UCSD-AML1 (cell line): Measurements from ENCODE around the gene CD72.
"Not testable (repeated sequence)": the region's sequence is repeated elsewhere in the genome, so short reads cannot be mapped to it uniquely, and the experiment has no call there.

Source experiments
- DNase-seq: peaks from one replicate; lab custom pipeline; 2025; ENCODE audit not compliant: unreplicated experiment; lab: John Stamatoyannopoulos, UW

The CD72 gene

DNA sequence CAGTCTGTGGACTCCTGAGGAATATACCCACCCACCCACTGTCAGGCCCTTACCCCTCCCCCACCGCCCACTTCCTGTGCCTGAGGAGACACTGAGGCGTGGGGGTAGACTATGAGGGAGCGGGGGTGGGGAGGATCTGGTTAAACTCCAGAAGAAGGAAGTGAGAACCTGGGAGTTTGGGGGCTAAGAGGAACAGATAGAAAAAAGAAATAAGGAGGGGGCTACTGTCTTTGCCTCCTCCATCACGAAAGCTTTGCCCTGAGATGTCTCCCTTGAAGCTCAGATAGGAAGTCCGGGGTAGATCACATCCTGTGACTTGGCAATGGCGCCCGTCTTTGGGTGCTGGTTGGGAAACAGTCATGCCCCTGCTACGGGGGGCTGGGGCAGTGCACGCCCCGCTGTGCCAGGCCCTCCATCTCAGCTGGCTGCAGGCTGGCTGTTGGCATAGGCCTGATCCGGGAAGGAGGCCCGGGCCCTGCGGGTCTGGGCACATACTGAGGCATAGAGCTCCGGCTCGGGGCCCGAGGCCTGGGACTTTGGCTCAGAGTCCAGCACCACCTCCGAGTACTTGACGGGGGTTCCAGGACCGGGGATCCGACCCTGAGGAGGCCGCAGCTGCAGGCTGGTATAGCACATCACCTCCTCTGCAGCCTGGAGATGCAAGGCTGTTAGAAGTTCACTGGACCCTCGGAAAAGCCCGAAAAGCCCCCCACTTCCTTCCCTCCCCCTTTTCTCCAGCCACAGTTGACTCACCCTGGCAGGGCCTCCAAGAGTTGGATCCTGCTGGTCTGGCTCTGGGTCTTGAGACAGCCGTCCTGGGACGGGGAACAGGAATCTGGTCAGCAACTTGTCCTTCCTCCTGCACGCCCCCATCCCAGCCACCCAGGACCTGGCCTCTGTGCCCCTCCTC lies 31.5 kb upstream of the CD72 start:
- peak; percentile 67 for DNase-seq

DNA sequence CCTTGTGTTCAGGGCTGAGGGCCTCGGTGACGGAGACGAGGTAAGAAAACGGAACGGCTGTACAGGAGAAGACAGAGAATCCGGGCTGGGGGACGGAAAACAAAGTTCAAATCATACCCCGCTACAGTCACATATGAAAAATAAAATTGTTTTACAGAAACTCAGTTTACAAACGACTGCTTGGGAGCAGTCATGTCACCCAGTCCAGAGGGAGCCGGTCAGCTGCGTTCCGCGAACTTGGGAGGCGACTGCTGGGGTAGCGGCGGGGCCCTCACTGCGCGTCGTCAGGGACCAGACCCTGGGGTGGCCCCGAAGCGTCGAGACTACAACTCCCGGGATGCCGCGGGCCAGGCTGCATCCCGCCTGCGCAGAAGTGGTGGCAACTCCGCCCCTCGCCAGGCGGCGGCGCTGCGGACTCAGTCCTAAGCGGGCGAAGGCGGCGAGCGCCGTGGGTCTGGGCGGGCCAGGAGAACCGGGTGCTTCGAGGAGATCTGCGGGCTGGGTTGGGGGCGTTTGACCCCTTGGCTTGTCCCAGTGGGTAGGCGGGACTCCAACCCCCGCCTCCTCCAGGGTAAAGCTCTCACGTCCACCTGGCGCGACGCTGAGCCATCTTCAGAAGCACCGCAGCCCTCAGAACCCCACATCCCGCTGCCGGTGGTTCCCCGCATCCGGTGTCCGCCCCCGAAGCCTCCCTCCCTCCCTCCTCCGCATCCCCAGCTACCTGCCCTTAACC lies 28.5 kb upstream of the CD72 start:
- DNase-seq = peak; percentile 94

DNA sequence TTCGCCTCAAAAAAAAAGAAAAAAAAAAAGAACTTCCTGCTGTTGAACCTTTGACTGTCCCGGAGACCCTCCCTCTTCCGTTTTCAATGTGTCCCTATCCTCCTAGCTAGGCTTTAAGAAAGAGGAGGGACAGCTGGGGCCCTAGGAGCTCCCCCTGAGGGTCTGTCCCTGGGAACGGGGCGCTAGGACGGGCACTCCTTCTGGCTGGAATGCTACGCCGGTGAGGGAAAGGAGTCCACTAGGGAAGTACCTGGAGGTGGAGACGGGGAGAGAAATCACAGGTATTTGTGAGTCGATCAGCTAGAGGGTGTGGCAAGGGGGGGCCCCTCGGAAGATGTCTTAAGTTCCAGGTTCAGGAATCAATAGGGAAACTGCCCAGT lies 27.9 kb upstream of the CD72 start:
- peak; percentile 71 for DNase-seq

DNA sequence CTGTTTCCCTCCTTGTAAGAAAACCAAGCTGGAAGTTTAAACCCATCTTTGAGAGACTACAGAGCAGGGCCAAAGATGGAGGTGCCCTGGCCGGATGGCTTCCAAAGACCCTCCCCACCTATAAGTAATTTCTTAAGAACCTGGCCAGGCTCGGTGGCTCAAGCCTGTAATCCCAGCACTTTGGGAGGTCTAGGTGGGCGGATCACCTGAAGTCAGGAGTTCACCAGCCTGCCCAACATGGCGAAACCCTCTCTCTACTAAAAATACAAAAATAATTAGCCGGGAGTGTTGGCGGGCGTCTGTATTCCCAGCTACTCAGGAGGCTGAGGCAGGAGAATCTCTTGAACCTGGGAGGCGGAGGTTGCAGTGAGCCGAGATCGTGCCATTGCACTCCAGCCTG lies 27.5 kb upstream of the CD72 start:
- not testable (repeated sequence) for DNase-seq

DNA sequence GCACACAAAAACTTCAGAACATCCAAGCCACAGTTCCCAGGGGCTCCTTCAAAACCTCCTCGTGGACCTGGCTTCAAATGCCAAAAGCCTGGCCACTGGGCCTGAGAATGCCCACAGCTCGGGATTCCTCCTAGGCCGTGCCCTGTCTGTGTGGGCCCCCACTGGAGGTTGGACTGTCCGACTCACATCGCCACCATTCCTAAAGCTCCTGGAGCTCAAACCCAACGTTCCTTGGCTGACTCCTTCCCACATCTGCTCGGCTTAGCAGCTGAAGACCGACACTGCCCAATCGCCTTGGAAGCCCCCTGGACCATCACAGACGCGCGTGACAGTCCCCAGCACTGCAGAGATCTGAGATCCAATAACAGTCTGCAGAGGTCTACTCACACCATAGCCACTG lies 24.8 kb upstream of the CD72 start:
- no peak for DNase-seq

DNA sequence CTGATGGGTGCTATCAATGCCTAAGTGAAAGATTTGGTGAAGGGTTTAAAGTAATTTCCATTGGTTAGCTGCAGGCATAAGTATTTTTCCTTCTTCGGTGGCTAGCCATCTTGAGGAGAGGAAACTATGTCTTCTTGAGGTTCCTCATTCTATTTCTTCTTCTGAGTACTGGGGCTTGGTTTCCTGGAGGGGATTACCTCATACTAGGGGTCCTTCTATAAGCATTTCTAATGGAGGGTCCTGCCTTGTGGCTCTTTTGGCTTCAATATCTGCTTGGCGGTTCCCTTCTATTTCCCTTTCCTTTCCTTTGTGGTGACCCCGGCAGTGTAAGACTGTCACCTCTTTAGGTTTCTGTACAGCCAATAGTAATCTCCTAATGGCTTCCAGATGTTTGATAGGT lies 23.3 kb upstream of the CD72 start:
- DNase-seq = not testable (repeated sequence)

DNA sequence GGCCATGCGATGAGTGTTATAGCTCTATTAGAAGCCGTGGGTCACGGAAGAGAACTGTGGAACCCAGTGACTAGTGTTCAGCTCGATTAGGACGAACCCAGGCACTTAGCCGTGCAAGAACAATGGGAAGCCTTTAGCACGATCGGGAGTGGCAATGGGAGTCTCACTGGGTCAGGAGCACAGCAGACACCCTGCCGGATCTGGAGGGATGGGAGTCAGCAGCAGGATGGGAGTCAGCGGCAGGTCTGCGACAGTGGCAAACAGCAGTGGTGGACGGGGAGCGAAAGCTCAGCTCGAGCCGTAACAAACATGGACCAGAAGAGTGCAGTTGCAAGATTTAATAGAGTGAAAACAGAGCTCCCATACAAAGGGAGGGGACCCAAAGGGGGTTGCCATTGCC lies 22.2 kb upstream of the CD72 start:
- DNase-seq = not testable (repeated sequence)

DNA sequence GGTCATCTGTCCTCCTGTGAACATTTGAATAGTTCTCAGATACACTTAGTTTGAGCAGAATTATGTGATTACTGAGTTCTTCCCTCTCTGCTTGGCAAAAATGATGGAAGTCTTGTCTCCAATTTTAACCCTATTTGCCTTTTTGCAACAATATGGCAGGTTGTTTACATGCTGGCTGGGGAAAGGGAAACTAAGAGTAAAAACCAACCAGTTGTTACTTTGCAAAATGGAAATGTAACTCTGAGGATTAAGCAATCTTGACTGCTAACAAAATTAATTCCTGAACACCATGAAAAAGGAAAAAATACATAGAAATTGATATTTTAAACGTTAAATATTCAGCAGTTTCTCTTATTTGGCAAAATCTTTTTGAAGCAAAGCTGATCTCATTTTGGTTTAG lies 21.4 kb upstream of the CD72 start:
- no peak for DNase-seq

DNA sequence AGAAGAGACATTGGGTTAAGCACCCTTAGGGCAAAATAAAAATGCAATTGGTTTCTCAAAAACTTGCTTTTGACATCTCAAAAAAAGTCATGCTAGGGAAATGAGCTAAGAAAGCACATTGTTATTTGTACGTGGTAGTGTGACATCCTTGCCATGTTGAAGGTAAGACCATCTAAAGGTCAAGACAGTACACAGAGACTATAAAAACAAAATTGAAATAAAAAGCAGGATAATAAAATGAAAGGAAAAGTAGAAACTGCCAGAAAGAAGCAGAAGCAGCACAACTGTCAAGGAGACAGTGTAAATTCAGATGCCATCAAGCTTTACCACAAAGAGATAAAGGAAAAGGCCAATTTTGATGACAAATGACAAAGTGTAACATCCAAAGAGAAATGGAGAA lies 21.0 kb upstream of the CD72 start:
- DNase-seq = not testable (repeated sequence)

DNA sequence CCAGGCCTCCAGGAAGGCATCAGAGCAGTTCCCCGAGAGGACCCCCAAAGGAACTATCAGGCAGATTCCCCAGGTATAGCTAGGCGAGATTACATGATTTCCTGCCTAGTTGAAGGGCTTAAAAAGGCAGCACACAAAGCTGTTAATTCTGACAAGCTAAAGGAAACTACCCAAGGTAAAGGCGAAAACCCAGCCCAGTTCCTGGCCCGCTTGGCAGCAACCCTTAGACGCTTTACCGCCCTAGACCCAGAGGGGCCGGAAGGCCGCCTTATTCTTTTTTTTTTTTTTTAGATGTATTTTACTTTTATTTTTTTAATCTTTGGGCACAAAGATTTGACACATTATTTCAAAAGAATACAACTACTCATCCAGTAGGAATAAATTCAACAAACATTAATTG lies 20.5 kb upstream of the CD72 start:
- DNase-seq = not testable (repeated sequence)

DNA sequence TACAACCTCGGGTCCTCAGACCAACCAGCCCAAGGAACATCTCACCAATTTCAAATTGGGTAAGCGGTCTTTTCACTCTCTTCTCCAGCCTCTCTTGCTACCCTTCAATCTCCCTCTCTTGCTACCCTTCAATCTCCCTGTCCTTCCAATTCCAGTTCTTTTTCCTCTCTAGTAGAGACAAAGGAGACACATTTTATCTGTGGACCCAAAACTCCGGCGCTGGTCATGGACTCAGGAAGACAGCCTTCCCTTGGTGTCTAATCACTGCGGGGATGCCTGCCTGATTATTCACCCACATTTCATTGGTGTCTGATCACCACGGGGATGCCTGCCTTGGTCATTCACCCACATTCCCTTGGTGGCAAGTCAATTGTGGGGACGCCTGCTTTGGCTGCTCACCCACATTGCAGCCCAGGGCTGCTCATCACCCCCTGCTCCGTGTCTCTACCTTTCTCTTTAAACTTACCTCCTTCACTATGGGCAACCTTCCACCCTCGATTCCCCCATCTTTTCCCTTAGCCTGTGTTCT lies 19.3 kb upstream of the CD72 start:
- not testable (repeated sequence) for DNase-seq

DNA sequence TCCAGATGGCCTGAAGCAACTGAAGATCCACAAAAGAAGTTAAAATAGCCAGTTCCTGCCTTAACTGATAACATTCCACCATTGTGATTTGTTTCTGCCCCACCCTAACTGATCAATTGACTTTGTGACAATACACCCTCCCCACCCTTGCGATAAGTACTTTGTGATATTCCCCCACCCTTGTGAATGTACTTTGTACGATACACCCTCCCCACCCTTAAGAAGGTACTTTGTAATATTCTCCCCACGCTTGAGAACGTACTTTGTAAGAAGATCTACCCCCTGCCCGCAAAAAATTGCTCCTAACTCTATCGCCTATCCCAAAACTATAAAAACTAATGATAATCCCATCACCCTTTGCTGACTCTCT lies 18.6 kb upstream of the CD72 start:
- DNase-seq = not testable (repeated sequence)

DNA sequence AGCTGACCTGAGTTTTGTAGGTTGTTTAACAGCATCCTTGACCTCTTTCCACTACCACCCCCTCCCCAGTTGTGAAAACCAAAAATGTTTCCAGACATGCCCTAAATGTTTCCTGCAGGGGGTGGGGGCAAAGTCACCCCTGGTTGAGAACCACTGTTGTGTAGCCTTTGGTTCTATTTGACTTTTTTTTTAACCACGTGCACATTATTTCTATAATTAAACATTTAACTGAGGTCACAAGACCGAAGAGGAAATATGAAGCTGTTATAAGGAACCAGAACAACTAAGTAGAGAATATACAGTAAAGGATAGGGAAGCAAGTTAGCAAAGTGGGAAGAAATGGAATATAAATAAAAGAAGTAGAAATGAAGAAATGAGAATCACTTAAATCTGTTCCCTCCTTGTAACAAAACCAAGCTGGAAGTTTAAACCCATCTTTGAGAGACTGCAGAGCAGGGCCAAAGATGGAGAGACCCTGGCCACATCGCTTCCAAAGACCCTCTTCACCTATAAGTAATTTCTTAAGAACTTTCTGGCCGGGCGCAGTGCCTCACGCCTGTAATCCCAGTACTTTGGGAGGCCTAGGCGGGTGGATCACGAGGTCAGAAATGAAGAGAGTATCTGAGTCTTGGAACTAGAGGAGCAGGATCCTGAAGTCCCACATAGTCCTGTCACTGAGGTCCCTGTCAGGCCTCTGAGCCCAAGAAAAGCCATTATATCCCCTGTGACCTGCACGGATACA lies 18.1 kb upstream of the CD72 start:
- DNase-seq = no peak

DNA sequence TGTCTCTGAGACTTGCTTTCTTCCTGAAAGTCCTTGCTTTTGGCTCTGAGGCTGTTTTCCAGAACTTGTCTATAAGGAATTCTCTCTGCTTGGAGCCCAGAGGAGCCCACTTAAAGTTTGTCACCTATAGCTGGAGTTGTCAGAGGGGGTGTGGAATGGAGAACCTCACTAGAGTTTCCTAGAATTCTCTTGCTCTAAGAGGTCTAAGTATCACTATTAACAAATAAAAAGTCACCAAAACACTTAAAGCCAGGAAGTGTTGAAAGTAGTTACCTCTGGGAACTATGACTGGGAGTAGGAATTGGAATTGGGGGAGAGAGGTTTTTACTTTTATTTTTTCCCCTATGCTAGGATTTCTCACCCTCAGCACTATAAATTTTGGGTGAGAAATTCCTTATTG lies 17.5 kb upstream of the CD72 start:
- DNase-seq = no peak

DNA sequence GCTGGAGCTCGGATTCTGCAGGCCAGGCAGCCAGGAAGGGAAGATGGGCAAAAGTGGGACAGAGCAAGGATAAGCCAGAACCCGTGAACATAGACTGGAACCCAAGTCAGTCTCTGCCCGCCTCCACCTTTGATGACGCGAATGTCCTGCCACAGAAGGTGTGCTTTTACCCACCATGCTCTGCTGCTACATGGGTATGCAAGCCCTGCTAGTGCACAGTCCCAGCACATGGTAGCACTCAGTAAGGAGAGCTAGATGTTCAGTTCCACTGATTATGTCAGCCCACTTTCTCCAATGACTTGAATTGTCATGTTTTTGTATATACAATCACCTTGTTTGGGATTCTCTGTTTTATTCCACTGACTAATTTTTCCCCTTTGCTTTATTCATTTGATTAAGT lies 11.4 kb upstream of the CD72 start:
- DNase-seq = no peak

DNA sequence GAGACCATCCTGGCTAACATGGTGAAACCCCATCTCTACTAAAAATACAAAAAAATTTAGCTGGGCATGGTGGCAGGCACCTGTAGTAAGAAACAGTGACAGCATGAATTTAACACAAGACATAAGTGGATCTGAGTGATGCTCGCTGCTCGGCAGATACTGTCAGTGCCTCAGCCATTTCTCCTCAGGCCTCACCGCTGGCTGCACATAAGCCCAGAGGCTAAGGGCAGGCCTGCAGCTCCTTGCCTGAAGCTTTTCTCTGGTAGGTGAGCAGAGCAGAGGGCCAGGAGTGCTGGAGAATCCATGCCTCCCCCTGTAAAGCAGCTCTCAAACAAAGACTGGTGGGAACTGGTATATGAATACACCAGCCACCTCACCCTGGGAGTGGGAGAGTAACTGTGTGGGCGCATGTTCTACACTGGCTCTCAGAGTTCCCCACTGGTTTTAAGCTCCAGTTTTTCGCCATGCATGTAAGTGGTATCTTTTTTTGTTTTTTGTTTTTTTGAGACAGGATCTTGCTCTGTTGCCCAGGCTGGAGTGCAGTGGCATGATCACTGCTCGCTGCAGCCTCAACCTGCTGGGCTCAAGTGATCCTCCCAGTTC lies 10.3 kb upstream of the CD72 start:
- no peak for DNase-seq

DNA sequence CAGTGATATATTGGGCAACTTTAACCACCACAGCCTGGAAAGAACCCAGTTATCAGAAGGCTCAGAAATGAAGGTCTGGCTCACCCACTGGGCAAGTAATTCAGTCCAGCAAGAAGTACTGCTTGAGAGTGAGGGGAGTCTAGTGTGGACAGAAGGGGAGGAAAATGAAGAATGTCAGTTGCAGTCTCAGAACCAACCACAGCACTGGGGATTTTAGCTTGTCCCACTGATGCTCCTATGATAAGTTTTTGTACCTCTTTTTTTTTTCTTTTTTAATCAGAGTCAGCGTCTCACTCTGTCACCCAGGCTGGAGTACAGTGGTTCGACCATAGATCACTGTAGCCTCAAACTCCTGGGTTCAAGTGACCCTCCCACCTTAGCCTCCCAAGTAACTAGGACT lies 9.4 kb upstream of the CD72 start:
- DNase-seq = no peak

DNA sequence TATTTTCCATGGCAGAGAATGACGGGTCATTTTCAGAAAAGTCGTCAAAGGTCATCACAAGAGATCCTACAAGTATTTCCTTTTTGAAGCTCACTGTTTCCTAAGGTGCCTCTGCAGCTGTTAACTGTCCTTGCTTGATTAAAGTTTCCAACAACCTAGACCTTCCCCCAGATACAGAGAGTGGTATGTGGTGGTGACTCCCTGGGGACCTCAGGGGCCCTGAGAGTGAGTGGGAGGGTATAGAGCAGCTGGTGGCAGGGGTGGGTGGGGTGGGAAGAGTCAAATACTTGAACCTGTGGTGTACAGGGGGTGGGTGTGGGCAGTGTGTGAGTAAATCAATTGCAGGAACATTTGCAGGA lies 1.6 kb upstream of the CD72 start:
- no peak for DNase-seq

DNA sequence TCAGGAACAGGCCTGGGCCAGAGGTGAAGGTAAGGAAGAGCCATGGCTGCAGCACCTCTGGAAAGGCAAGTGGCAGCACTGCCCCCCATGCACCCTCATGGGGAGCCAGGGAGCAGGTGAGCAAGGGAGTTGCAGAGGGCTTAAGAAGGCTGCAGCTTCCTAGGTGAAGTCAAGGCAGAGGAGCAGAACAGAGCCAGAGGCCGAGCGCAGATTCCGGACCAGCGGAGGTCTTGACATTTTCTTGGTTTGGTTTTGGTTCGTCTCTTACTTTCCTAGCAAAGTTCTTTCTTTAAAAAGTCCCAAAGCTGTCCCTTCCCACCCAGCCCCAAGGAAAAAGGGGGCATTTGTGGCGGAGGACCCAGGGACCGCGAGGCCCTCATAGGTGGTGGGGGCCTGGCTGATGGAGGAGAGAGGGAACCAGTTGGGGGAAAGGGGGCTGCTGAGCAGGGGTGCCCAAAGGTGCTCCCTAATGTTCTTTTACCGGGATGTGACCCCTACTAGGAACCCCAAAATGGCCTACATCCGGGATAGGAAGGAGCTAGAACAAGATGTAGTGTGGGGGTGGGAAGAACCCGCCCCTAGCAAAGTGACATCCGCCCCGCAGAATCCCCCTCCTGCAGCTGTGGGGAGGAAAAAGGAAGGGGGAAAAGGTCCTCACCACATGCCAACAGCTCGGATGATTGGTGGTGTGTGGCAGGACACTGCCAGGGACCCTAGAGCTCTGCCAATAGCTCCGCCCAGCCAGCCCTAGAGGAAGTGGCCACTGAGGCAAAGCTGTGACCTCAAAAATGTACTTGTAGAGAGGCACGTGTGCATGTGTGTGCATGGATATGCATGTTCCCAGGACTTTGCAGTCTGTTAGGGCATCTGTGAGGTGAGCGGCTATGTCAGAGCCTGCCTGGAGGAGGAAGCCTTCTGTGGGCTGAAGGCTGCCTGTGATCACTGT lies 914 bp upstream of the CD72 start:
- DNase-seq = peak; percentile 89

DNA sequence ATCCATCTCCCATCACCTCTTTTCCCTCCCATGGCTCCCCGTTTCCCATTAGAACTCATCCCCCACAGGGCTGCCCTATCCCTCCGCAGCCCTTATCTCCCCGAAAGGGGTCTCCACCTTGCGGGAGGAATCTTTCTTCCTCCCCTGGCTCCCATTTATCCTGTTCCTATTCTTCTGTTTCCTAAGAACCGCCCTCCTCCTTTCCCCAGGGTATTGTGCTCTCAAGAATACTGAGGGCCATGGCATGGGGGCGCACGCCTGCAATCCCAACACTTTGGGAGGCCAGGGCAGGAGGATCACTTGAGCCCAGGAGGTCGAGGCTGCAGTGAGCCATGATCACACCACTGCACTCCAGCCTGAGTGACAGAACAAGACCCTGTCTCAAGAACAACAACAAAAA lies 665 bp downstream of the CD72 start:
- DNase-seq = no peak
